Omental fat pad (tissue), 4 donors: ENCODE data around the gene GPC1. TPM values are rescaled to one million over a fixed set of nuclear protein-coding genes. Genes with fewer than 3 reads are reported as not detected.

Experiments
- ATAC-seq: fragments of 150-250 bp; one replicate; pipeline ENCODE4 v1.9.1; 2016; ENCODE audit warnings: mild to moderate bottlenecking, moderate library complexity; ENCODE audit not compliant: low FRiP score
- DNase-seq: peaks from one replicate; pipeline ENCODE4 v3.0.0-alpha.2; 2019; ENCODE audit warnings: low spot score
- total RNA-seq, 4 donors: library from RNA; depleted of rRNA; stranded (reverse); fragments of >200 nt; gene quantifications; one replicate each; pipeline ENCODE4 v1.1.0, GENCODE V29; 2016
- TF ChIP-seq, protein P1 (sequence below), 3 donors: fragments of 450-650 bp; IDR thresholded peaks; one replicate each; pipeline ENCODE4 v1.5.1; 2016 to 2017; ENCODE audit warnings: antibody characterized with exemption in 3 of 3, mild to moderate bottlenecking in 3 of 3, moderate library complexity in 2 of 3

GPC1 gene
- total RNA-seq, 4 donors from 2014 or later, result 33.6 to 91.4 (median 39.5) TPM

GRCh38 chr2:240436683-240437550 is 1.5 kb downstream of the GPC1 start:
- DNase-seq (no peak), ATAC-seq (no peak)
- TF ChIP-seq, protein P1, sequence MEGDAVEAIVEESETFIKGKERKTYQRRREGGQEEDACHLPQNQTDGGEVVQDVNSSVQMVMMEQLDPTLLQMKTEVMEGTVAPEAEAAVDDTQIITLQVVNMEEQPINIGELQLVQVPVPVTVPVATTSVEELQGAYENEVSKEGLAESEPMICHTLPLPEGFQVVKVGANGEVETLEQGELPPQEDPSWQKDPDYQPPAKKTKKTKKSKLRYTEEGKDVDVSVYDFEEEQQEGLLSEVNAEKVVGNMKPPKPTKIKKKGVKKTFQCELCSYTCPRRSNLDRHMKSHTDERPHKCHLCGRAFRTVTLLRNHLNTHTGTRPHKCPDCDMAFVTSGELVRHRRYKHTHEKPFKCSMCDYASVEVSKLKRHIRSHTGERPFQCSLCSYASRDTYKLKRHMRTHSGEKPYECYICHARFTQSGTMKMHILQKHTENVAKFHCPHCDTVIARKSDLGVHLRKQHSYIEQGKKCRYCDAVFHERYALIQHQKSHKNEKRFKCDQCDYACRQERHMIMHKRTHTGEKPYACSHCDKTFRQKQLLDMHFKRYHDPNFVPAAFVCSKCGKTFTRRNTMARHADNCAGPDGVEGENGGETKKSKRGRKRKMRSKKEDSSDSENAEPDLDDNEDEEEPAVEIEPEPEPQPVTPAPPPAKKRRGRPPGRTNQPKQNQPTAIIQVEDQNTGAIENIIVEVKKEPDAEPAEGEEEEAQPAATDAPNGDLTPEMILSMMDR (IDR thresholded peaks at IDR 0.05), result no peak

DNA sequence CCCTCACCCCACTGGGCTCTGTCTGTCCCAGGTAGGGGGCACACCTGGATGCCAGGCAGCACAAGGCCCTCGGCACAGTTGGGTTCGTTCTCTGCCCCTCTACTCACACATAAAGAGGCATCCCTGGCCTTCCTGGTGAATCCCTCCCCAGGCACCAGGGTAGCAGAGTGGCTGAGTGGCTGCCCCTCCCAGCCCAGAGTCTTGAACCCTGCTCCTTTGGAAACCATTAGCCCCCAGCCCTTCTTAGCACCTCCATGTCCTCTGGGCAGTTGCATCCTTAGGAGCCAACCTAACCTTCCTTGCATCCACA is 2.0 kb downstream of the GPC1 start:
- TF ChIP-seq, protein P1 (IDR thresholded peaks at IDR 0.05), result no peak
- ATAC-seq, result no peak
- no peak for DNase-seq

DNA sequence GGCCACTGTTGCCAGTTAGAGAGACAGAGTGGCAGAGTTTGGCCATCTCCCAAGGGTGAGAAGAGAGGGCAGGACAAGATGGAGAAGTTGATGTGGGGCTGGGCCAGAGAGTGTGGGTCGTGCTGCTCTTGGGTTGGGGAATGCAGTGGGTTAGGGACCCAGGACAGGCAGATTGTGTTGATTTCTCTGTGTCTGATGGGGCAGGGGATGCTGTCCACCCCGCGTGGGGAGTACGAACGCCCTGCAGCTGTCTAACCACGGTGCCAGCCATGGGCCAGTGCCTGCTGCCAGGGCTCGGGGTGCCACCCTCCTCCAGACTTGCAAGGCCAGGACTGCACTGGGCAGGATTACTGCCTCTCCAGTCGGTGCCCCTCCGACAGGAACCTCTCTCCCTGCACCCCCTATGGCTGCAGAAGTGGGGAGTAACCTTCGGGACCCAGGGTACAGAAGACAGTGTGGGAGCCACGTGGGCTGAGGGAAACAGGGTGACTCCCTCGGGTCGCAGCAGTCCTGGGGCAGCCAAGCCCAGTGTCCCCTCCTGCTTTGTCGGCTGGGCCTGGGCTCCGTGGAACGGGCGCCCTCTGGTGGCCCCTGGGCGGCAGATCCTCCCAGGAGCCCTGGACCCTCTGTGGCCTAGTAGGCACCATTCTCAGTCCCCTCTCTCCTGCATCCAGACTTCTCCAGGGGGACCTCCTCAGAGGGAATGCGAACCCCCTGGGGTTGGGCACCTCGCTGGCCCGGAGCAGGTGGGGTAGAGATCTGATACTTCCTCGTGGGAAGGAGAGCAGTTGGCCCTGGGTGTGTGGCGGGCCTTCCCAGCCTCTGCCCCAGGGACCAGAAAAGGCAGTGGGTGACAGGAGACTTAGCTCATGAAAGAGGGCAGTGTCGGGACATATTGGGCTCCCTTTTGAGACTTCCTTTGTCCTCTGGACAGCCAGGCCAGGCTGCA is 2.7 kb downstream of the GPC1 start:
- DNase-seq, result no peak
- TF ChIP-seq, protein P1 (IDR thresholded peaks at IDR 0.05), result peak in 1 of 3 donors; percentile 27
- ATAC-seq, result peak; percentile 9

DNA sequence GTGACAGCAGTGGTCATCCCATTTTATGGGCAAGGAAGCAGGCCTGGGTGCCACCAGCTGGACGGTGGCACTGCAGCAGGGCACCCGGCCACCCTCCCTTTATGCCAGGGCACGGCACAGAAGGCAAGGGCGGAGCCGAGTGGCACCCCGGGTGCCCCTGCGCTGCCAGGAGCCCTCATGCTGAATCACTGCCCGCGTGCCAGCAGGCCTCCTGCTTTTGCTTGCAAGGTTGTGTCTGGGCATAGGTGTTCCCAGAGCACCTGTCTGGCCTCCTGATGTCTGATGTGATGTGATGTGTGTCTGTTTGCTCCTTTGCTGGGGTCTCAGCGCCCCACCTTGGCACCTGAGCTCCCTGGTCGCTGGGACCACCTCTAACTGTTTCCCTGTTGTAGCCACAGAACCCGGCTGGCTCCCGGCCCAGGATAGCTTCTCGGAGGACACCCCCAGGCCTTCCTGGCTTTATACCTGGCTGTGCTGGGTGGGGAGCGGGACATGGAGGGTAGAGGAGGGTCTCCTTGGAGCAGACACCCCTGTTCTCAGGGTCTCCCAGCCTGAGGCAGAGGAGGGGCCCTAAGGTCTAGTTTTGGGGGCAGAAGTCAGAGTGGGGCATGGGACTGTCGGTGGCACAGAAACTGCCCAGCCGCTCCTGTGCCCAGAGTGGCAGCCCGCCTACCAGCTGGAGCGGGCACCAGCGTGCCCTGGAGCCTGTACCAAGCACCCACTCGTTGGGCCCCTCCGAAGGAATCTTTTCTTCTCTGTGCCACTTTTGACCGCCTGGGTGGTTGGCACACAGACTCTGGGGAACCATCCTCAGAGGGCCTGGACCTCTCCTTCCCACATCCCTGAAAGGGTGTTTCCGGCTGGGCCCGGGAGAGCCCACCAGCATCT is 3.6 kb downstream of the GPC1 start:
- TF ChIP-seq, protein P1 (IDR thresholded peaks at IDR 0.05), result no peak
- ATAC-seq, result no peak
- DNase-seq, result no peak

GRCh38 chr2:240439698-240440151 is 4.3 kb downstream of the GPC1 start:
- TF ChIP-seq, protein P1 (IDR thresholded peaks at IDR 0.05), result no peak
- ATAC-seq (no peak), DNase-seq (no peak)

DNA sequence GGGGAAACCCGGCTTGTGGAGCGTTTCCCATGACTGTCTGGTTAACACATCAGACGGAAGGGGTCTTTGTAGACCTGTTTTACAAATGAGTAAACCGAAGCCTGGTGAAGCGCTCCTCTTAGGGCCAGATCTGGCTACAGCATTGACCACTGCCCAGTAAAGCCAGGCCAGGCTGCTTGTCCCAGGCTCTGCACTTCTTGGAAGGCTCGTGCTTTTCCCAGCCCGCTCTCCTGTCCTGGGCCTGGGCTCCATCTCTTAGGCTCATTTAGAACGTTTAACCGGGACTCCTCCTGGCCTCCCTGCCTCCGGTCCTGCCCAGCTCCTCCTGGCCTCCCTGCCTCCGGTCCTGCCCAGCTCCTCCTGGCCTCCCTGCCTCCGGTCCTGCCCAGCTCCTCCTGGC is 4.8 kb downstream of the GPC1 start:
- no peak for ATAC-seq
- TF ChIP-seq, protein P1 (IDR thresholded peaks at IDR 0.05), result no peak
- DNase-seq, result no peak
